GM18505 (cell line): ENCODE measurements around the gene RAB3C.
"Not testable (repeated sequence)": the region's sequence is repeated elsewhere in the genome, so short reads cannot be mapped to it uniquely, and the experiment has no call there.

Experiments used
- ATAC-seq: cut with Tn5 transposase; IDR thresholded peaks from one replicate; pipeline ENCODE4 v1.9.1; 2021; ENCODE audit not compliant: unreplicated experiment
- POLR2A ChIP-seq: IDR thresholded peaks from 4 replicates; pipeline ENCODE4 v1.6.1; 2011; ENCODE audit warnings: borderline replicate concordance; ENCODE audit not compliant: insufficient read depth, insufficient read length; ENCODE audit errors: extremely low read depth

Gene RAB3C

DNA sequence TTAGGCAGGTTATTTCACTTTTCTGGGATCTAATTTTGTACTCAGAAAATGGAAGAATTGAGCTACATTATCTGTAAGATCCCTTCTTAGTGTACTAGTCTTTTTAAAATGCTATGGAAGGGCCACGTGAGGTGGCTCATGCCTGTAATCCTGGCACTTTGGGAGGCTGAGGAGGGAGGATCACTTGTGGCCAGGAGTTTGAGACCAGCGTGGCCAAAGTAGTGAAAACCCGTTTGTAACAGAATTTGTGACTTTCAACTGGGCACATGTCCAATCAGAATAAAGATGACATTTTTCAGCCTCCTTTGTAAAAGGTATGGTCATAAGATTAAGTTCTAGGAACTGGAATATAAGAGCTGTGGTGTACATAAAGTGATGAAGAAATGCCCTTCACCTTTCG is 3.1 kb upstream of the RAB3C start:
- TF ChIP-seq POLR2A = no peak
- no peak for ATAC-seq

DNA sequence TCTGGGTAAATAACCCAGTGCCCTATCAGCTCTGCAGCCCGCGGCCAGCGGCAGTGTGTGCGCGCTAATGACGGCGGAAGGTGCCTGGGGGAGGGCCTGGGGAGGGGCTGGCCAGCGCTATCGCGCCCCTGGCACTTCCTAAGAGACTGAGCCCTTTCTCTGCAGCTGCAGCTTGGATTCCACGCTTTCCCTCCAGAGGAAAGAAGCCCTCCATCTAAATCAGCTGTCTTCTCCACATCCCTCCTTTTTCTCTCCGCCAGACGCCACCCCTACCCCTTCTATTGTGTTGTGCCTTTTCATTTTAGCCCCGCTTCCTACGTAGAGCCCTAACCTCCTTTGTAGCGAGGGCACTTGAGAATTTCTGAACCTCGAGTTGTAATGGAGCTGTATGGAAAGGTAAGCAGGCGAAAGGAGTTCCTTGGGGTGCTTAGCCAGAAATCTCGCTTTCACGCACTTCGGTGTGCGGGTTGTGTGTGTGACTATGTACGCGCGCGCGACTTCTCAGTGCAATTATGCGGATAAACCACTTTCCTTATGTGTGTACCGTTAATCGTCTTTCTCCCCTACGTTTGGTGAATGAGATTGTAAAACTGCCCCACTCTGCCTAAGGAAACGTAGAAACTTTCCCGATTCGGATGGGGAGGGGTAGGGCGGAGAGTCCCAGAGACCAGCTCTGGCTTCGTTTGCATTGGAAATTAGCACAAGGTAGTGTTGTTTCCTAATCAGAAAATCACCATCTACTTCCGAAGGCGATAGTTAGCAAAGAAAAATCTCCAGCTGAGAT is 664 bp upstream of the RAB3C start:
- ATAC-seq = peak; percentile 7
- TF ChIP-seq POLR2A = no peak

DNA sequence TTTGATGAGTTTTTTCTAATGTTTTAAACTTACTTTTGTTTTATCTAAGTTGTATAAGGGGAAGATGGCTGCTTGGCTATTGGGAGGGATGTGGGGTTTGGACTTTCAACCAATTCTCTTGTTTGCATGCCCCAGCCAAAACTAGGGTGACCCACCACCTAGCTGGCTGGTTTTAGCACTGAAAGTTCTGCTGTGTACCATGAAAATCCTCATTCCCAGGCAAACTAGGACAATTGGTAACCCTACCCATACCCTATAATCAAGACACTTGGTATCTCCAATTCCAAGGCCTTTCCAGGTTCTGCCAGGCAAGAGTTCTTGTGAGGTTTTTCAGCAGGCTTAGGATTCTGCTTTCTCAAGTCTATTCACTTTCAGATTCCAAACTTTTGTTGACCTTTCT is 13.1 kb downstream of the RAB3C start:
- ATAC-seq = no peak
- no peak for TF ChIP-seq POLR2A

- no peak for ATAC-seq
These were observed 15.6 kb downstream of the RAB3C start for GRCh38 chr5:58598440-58598839.

GRCh38 chr5:58599217-58599616 is 16.3 kb downstream of the RAB3C start:
- TF ChIP-seq POLR2A = no peak
- ATAC-seq = no peak

More at GRCh38 chr5:58598440-58598839, 15.6 kb downstream of the RAB3C start:
- no peak for TF ChIP-seq POLR2A

GRCh38 chr5:58600613-58601012 is 17.7 kb downstream of the RAB3C start:
- not testable (repeated sequence) for ATAC-seq

GRCh38 chr5:58602889-58603288 is 20.0 kb downstream of the RAB3C start:
- not testable (repeated sequence) for ATAC-seq

GRCh38 chr5:58606064-58606463 is 23.2 kb downstream of the RAB3C start:
- TF ChIP-seq POLR2A = no peak
- no peak for ATAC-seq

GRCh38 chr5:58615972-58616371 is 33.1 kb downstream of the RAB3C start:
- no peak for ATAC-seq

DNA sequence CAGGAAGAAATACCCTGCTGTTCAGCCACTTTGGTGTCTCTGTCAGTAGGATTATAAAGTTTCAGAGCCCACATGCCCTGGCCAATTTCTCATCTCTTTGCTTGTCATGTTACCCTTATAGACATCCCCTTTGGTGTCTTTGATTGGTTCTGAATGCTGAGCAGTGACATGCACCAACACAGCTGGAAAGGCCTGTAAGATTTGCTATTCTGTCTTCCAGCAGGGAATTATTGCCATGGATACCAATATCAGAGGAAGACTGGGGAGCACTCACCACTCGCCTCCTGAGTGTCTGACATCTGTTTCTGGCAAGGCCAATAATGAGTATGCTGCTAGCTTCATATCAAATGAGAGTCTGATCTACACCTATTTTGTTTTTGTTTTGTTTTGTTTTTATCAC is 34.4 kb downstream of the RAB3C start:
- no peak for ATAC-seq
- no peak for TF ChIP-seq POLR2A

More at GRCh38 chr5:58615972-58616371, 33.1 kb downstream of the RAB3C start:
- TF ChIP-seq POLR2A = no peak

GRCh38 chr5:58620336-58620735 is 37.5 kb downstream of the RAB3C start:
- TF ChIP-seq POLR2A = no peak
- no peak for ATAC-seq

DNA sequence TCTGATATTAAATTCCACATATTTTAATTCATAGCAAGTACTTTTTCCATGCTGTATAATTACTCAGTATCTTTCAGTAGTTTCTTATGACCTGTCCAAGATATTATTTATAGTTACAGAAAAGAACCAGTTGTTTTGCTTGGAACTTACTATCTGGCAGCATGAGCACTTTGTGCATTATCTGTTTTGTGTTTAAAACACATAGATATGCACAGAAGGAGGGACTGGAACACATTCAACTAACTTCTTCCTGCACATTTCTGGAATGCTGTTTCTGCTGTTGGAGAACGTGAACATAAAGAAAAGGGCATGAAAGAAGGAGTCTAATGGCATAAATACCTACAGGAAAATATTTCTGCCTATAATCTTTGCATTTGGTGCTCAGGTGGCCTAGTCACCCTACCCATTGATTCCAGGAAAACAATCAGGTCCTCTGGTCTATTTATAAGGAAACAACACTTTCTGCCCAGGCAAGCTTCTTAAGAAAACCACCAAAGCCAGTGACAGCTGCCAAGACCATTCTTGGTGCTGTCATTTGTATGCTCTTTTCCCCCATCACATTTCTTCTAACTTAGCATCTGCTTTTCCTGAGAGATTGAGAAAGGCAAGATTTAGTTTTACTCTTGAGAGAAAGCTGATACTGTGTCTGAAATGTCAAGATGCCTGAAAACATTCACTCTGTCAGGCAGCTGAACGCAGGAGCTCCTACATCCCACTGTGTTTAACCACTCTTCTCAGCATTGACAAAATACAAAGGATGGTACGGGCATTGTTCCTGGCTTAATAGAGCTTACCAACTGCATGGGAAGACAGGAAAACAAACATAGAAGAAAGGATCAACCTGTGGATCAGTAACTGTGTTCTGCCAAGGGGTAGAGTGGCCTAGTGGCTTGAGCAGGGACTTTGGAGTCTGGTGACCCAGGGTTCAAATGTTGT is 40.3 kb downstream of the RAB3C start:
- TF ChIP-seq POLR2A = no peak
- ATAC-seq = no peak

- TF ChIP-seq POLR2A = no peak
- no peak for ATAC-seq
These were observed 45.8 kb downstream of the RAB3C start for GRCh38 chr5:58628626-58629025.
